ACHN (cell line): ENCODE results near the gene SRP9.
"Not testable (repeated sequence)": the region's sequence is repeated elsewhere in the genome, so short reads cannot be mapped to it uniquely, and the experiment has no call there.

Experiments used
- DNase-seq: peaks from one replicate; pipeline ENCODE4 v3.0.0-alpha.2; 2015
- in situ Hi-C: cut with HindIII; loops from 2 replicates; pipeline ENCODE4 v1.10.0; 2017; ENCODE audit warnings: low sequenced_read_pairs, low pct_ligation_motif_present, low pct_unique_long_range_greater_than_20kb

The SRP9 gene

DNA sequence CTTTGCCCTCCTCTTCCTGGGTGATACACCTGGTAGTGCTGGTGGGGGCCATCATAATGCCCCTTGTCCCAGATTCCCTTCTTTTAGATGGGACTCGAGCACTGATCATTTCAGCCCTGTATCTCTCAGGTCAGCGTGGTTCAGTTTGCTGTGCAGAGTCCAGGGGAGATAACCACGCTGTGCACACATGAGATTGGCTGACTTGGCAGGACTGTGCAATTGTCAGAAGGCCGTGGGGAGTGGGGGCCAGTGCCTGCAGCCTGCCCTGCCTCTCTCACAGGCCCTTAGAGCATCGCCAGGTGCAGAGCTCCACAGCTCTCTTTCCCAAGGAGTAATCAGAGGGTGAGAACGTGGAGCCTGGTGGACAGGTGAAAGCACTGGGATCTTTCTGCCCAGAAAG is 47.5 kb downstream of the SRP9 start:
- in situ Hi-C loops, result no loop called here
- no peak for DNase-seq

DNA sequence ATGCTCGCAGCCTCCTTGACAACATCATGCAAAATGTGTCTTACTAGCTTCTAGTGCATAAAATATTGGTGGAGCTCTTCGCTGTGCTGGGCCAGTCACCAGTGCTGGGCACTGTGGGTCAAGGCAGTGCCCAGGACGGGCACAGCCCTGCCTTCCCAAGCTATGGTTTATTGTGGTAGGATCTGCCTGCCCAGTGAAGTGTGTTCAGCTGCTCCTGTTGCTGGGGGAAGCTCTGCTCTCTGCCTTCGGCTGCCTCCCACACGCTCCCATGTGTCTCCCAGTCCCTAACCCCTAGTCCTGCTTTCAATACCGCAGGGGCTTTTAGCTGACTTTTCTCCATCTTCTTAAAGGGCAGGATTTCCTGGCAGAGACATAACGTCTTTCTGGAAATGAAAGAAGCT is 48.0 kb downstream of the SRP9 start:
- DNase-seq, result no peak
- in situ Hi-C loops, result no loop called here

- in situ Hi-C loops, result no loop called here
- no peak for DNase-seq
Observed at GRCh38 chr1:225827076-225827475, 49.5 kb downstream of the SRP9 start.

GRCh38 chr1:225828706-225829345 is 51.2 kb downstream of the SRP9 start:
- in situ Hi-C loops, result no loop called here
- DNase-seq, result no peak

- no peak for DNase-seq
- in situ Hi-C loops, result no loop called here
Observed at GRCh38 chr1:225830841-225831240, 53.2 kb downstream of the SRP9 start.

DNA sequence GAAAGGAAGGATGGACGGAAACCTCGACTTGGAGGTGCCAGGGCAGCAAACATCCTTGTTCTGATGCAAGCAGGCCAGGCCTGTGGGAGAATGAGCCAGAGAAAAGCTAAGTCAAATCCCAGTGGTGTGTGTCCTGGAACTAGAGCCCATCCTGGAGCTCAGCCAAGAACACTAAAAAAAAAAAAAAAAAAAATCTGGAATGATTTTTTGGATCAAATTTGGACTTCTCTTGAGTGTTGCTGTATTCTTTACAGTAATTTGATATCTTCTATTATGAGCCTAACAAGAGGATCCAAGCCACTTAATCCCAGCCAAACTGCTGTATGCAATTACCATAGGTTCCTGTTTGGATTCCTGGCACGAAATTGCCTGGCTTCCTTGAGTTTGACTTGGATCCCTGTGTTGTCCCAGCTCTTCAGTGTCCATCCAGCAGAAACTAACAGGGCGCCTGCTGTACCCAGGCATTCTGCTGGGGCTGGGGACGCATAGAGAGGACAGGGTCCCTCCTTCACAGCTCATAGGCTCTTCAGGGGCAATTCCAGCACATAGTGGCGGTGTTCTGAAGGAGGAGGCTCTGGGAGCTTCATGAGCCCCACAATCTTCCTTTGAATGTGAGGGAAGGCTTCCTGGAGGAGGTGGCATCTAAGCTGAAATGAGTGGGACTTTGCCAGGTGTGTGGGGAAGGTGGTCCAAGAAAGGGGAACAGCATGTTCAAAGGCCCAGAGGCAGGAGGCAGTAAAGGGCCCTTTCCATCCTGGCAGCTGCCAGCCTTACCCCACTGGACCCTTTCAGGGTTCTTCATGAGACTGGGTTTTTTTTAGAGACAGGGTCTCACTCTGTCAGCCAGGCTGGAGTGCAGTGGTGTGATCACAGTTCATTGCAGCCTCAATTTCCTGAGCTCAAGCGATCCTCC is 57.0 kb downstream of the SRP9 start:
- no peak for DNase-seq
- in situ Hi-C loops, result no loop called here

GRCh38 chr1:225835856-225836255 is 58.2 kb downstream of the SRP9 start:
- in situ Hi-C loops, result no loop called here
- no peak for DNase-seq

GRCh38 chr1:225836296-225836695 is 58.7 kb downstream of the SRP9 start:
- DNase-seq, in situ Hi-C loops: not testable (repeated sequence)

GRCh38 chr1:225838793-225839192 is 61.2 kb downstream of the SRP9 start:
- in situ Hi-C loops, result no loop called here
- no peak for DNase-seq
